K562 (cell line): Measurements from ENCODE around the gene PPARD. TPM values are rescaled to one million over a fixed set of nuclear protein-coding genes. Genes with fewer than 3 reads are reported as not detected.

Experiments
- ATAC-seq: fragments of 200-7000 bp; cut with Tn5 transposase; 3 replicates; pipeline ENCODE4 v1.9.1; 2020; ENCODE audit warnings: moderate library complexity
- BruUV-seq: library from RNA; stranded (reverse); fragments of 400-500 nt; replicated peaks from 2 replicates; lab custom pipeline; 2021; lab: Mats Ljungman, UMichigan
- CTCF ChIA-PET: fragments of 300-600 bp; formaldehyde crosslinking; extraction: SDS; loops from one replicate; lab custom pipeline; 2021; ENCODE audit warnings: low intra/inter-chr PET ratio; lab: Yijun Ruan, JAX
- POLR2A ChIA-PET: fragments of 300-600, 350-650 bp; sonication (Branson Sonifier 250); formaldehyde crosslinking; extraction: SDS; loops from one replicate; lab custom pipeline; 2021; ENCODE audit warnings: antibody characterized with exemption, inconsistent platforms; lab: Yijun Ruan, JAX
- DNase-seq, 4 experiments: peaks; one replicate each; pipeline versions ENCODE4 v3.0.0 to v3.0.0-alpha.2; 2011 to 2018; ENCODE audit warnings: low spot score in 3 of 4, mixed read lengths in 3 of 4; ENCODE audit errors: extremely low read depth in 1 of 4
- FAIRE-seq: peaks from 2 replicates; lab custom pipeline; 2011; peaks lifted over from hg19 to GRCh38; lab: Jason Lieb, UNC
- H2AFZ ChIP-seq: 2 replicates; pipeline ENCODE4 v1.6.0; 2011; ENCODE audit warnings: low read depth, low read length, control low read depth, inconsistent platforms
- H3K27ac ChIP-seq: fragments of 200-600 bp; 3 replicates; pipeline ENCODE4 v1.8.0; 2011; ENCODE audit warnings: low read depth, mild to moderate bottlenecking, control low read depth, inconsistent platforms, low read length, moderate library complexity, mixed read lengths; ENCODE audit errors: extremely low read depth
- H3K27me3 ChIP-seq, 2 experiments: fragments of 300-600 bp in 1 of 2; 2 replicates in 1 of 2; 3 replicates in 1 of 2; pipeline versions ENCODE4 v1.6.0 to v1.8.0; 2011; ENCODE audit warnings: inconsistent platforms in 2 of 2, low read length in 2 of 2, mild to moderate bottlenecking in 1 of 2, mixed read lengths in 1 of 2, moderate library complexity in 1 of 2; ENCODE audit not compliant: control insufficient read depth in 2 of 2, insufficient read depth in 2 of 2
- H3K36me3 ChIP-seq: fragments of 300-600 bp; 3 replicates; pipeline ENCODE4 v1.8.0; 2011; ENCODE audit warnings: mild to moderate bottlenecking, low read length, inconsistent platforms; ENCODE audit not compliant: control insufficient read depth, insufficient read depth
- H3K4me1 ChIP-seq, 2 experiments: fragments of 200-600 bp in 1 of 2; replicated peaks in 1 of 2; 2 replicates in 1 of 2; 3 replicates in 1 of 2; pipeline versions ENCODE4 v1.5.1 to v1.8.0; 2011; ENCODE audit warnings: inconsistent platforms in 2 of 2, low read length in 2 of 2, mild to moderate bottlenecking in 1 of 2, mixed read lengths in 1 of 2, moderate library complexity in 1 of 2; ENCODE audit not compliant: control insufficient read depth in 2 of 2, insufficient read depth in 2 of 2
- H3K4me2 ChIP-seq: 2 replicates; pipeline ENCODE4 v1.6.1; 2011; ENCODE audit warnings: low read length, control low read depth, inconsistent platforms, mixed read lengths; ENCODE audit not compliant: insufficient read depth
- H3K4me3 ChIP-seq: fragments of 200-600 bp; sonication (generic), shearing (Covaris generic); 2 replicates; pipeline ENCODE4 v1.5.1; 2016; ENCODE audit warnings: control low read depth, inconsistent platforms
- H3K79me2 ChIP-seq: fragments of 200-600 bp; 3 replicates; pipeline ENCODE4 v1.8.0; 2011; ENCODE audit warnings: low read length, inconsistent platforms; ENCODE audit not compliant: control insufficient read depth, insufficient read depth
- H3K9ac ChIP-seq, 2 experiments: 2 replicates each; pipeline versions ENCODE4 v1.6.0 to v1.6.1; 2011; ENCODE audit warnings: low read depth in 2 of 2, low read length in 2 of 2, control low read depth in 1 of 2, inconsistent platforms in 1 of 2, mild to moderate bottlenecking in 1 of 2, mixed read lengths in 1 of 2; ENCODE audit not compliant: insufficient read depth in 1 of 2
- H3K9me1 ChIP-seq: one replicate; pipeline ENCODE4 v1.6.0; 2011; ENCODE audit warnings: inconsistent platforms, mild to moderate bottlenecking, low read length, moderate library complexity; ENCODE audit not compliant: control insufficient read depth, insufficient read depth
- H3K9me3 ChIP-seq: replicated peaks from 2 replicates; pipeline ENCODE4 v1.5.1; 2011; ENCODE audit warnings: low read depth, low read length, inconsistent platforms; ENCODE audit not compliant: control insufficient read depth, insufficient read depth
- H4K20me1 ChIP-seq: replicated peaks from 2 replicates; pipeline ENCODE4 v1.6.1; 2011; ENCODE audit warnings: low read length, inconsistent platforms, mixed read lengths; ENCODE audit not compliant: control insufficient read depth, insufficient read depth
- ATF1 ChIP-seq, 2 experiments: fragments of 450-650 bp in 1 of 2; IDR thresholded peaks; 2 replicates each; pipeline ENCODE4 v1.6.1; 2016; ENCODE audit warnings: missing compliant biosample characterization in 1 of 2, missing genetic modification characterization in 1 of 2
- FOXK1 ChIP-seq: sonication (generic); formaldehyde crosslinking; IDR thresholded peaks from 2 replicates; pipeline ENCODE4 v1.8.0; 2022; ENCODE audit warnings: missing genetic modification reagents, mild to moderate bottlenecking, borderline replicate concordance
- FOXM1 ChIP-seq, 2 experiments: fragments of 450-650 bp in 1 of 2; sonication (generic) in 1 of 2; formaldehyde crosslinking in 1 of 2; IDR thresholded peaks; 2 replicates each; pipeline versions ENCODE4 v1.6.1 to v1.9.0; 2017 to 2022; ENCODE audit warnings: low read depth in 2 of 2, mild to moderate bottlenecking in 2 of 2, missing genetic modification reagents in 1 of 2, moderate library complexity in 1 of 2
- GABPB1 ChIP-seq: sonication (generic); formaldehyde crosslinking; IDR thresholded peaks from 2 replicates; pipeline ENCODE4 v1.8.0; 2022; ENCODE audit warnings: mild to moderate bottlenecking, missing genetic modification reagents
- ILK ChIP-seq: fragments of 450-650 bp; IDR thresholded peaks from 2 replicates; pipeline ENCODE4 v1.6.1; 2016; ENCODE audit warnings: missing genetic modification characterization, low read depth, mild to moderate bottlenecking, missing compliant biosample characterization, moderate library complexity, borderline replicate concordance
- LARP7 ChIP-seq: fragments of 450-650 bp; IDR thresholded peaks from 2 replicates; pipeline ENCODE4 v1.6.1; 2016
- MAX ChIP-seq: sonication (generic); formaldehyde crosslinking; IDR thresholded peaks from 2 replicates; pipeline ENCODE4 v1.9.0; 2022; ENCODE audit warnings: mild to moderate bottlenecking, missing genetic modification reagents
- NUFIP1 ChIP-seq: fragments of 450-650 bp; IDR thresholded peaks from 2 replicates; pipeline ENCODE4 v1.6.1; 2018; ENCODE audit not compliant: partially characterized antibody
- SMARCB1 ChIP-seq: IDR thresholded peaks from 2 replicates; pipeline ENCODE4 v1.6.1; 2011; ENCODE audit warnings: improper control_type of control experiment, low read depth; ENCODE audit not compliant: insufficient read length
- WGBS: fragments of 100-300 bp; shearing (Covaris generic); methylation state at CpG from one replicate; pipeline ENCODE4 v1.1.6; 2016; ENCODE audit warnings: low coverage, mixed read lengths; ENCODE audit not compliant: insufficient coverage; ENCODE audit errors: missing lambda C conversion rate; 5-methylcytosine and 5-hydroxymethylcytosine counted together
- in situ Hi-C: fragments of 300-500 bp; cut with MboI; formaldehyde crosslinking; loops from 4 replicates; pipeline ENCODE4 v1.15.0; 2018; ENCODE audit warnings: inconsistent platforms, mixed read lengths
- intact Hi-C: fragments of 100-400 bp; cut with micrococcal nuclease; formaldehyde crosslinking; loops from 2 replicates; pipeline ENCODE4 v1.14.2; 2022
- polyA plus RNA-seq, 8 experiments: library from polyadenylated mRNA; depleted of rRNA in 4 of 8; stranded (reverse) in 5 of 8; unstranded in 3 of 8; fragments of >200 nt; fragmentation: Nextera tagmentation in 2 of 8; fragmentation: Illumina TruSeq in 1 of 8; extraction: Ambion mirVana in 2 of 8; extraction: Trizol in 1 of 8; gene quantifications; 2 replicates each; pipeline versions ENCODE4 v1.2.1 to v1.2.3, GENCODE V29; 2011 to 2014; ENCODE audit warnings: inconsistent platforms in 1 of 8, missing spikeins in 1 of 8
- total RNA-seq, 7 experiments: library from RNA; depleted of rRNA in 6 of 7; stranded (reverse); fragments of >200 nt in 6 of 7; fragmentation: Illumina TruSeq in 2 of 7; extraction: Trizol in 2 of 7; gene quantifications; 2 replicates each; pipeline versions ENCODE4 v1.2.1 to v1.2.3, GENCODE V29; 2011 to 2021; ENCODE audit warnings: low replicate concordance in 1 of 7
- TF ChIP-seq, protein P1 (sequence below): fragments of 250-450 bp; sonication (Bioruptor Pico); IDR thresholded peaks from 2 replicates; pipeline ENCODE4 v1.8.0; 2021; ENCODE audit warnings: moderate library complexity, mild to moderate bottlenecking, inconsistent platforms

PPARD gene
- total and polyA plus RNA-seq, 9 of the 15 experiments (the other 6 are each of a cell fraction or from before 2014, with no cell fraction given): 0.14 to 13.2 (median 3.8) TPM

- TF ChIP-seq MAX (peak; percentile 19; the same call in 1 of the 2 replicates), FOXK1 (CRISPR knock-in tag) (no peak)
- no peak for FAIRE-seq
- Histone ChIP-seq H2AFZ (no peak overlapping the region), H3K9me3 (no peaks in the 10 kb centered on the region), H3K79me2 (no peaks in the 10 kb centered on the region), H3K4me3 (no peak overlapping the region), H3K4me1 (peaks cover 0 to 14% of the 10 kb centered on the region in 2 experiments; a peak in 1 of 5 replicates), H3K9me1 (no peaks in the 10 kb centered on the region), H3K9ac (no peak overlapping the region), H3K27ac (no peak overlapping the region), H4K20me1 (no peaks in the 10 kb centered on the region), H3K4me2 (no peak overlapping the region), H3K27me3 (no peaks in the 10 kb centered on the region), H3K36me3 (peaks cover 31% of the 10 kb centered on the region; the same call in 2 of the 3 replicates)
- intact Hi-C loops (no loop called here), in situ Hi-C loops (no loop called here)
- 84% methylated on average over 20 of the region's 20 CpGs for WGBS
- ChIA-PET CTCF (interaction anchor here (0.7 kb wide), 1 partner anchor 258 kb away, joined by 3 read pairs; no protein-coding TSS in a partner anchor), POLR2A (interaction anchor here (0.6 to 1.1 kb wide), 3 partner anchors 10 to 60 kb away, joined by 3 to 9 read pairs (median 4); partner anchors contain the start of gene ZNF76)
- no TSS peak for BruUV-seq
- no peak for DNase-seq
- ATAC-seq: no peak
Observed at GRCh38 chr6:35319346-35320030, 22.9 kb upstream of the PPARD start.

DNA sequence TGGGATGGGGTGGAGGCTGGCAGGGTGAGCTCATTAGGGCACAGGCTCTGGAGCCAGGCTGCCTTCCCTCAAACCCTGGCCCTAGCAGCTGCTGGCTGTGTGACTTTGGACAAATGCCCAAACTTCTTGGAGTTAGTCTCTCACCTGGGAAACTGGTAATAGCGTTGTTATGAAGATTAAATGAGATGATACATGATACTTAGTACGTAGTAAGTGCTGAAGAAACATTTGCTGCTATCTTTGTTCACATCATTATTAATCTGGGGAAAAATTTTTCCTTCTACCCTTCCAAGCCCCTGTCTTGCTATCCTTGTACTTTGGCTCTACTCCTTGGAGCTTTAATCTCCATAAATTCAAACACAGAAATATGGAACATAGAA, 22.3 kb upstream of the PPARD start:
- no peak for FAIRE-seq
- TF ChIP-seq GABPB1 (CRISPR knock-in tag) (no peak), SMARCB1 (no peak), NUFIP1 (no peak), ILK (tag) (no peak), ATF1 (CRISPR knock-in tag; IDR thresholded peaks at IDR 0.05) (no peak), ATF1 (tag; IDR thresholded peaks at IDR 0.05) (no peak), FOXM1 (IDR thresholded peaks at IDR 0.05; ENCODE audit: low read depth) (no peak), FOXM1 (CRISPR knock-in tag; IDR thresholded peaks at IDR 0.05; ENCODE audit: low read depth) (no peak), LARP7 (no peak)
- TF ChIP-seq, protein P1, sequence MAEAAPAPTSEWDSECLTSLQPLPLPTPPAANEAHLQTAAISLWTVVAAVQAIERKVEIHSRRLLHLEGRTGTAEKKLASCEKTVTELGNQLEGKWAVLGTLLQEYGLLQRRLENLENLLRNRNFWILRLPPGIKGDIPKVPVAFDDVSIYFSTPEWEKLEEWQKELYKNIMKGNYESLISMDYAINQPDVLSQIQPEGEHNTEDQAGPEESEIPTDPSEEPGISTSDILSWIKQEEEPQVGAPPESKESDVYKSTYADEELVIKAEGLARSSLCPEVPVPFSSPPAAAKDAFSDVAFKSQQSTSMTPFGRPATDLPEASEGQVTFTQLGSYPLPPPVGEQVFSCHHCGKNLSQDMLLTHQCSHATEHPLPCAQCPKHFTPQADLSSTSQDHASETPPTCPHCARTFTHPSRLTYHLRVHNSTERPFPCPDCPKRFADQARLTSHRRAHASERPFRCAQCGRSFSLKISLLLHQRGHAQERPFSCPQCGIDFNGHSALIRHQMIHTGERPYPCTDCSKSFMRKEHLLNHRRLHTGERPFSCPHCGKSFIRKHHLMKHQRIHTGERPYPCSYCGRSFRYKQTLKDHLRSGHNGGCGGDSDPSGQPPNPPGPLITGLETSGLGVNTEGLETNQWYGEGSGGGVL (CRISPR knock-in tag): no peak
- TF ChIP-seq, all 486 proteins: peak for 0

More for the DNA sequence above, 22.3 kb upstream of the PPARD start:
- H3K4me2 ChIP-seq: no peak overlapping the region
- no peak overlapping the region for H3K9ac ChIP-seq
- H3K27me3 ChIP-seq: no peaks in the 10 kb centered on the region
- H3K79me2 ChIP-seq: no peaks in the 10 kb centered on the region
- intact Hi-C loops: no loop called here
- no peaks in the 10 kb centered on the region for H3K9me1 ChIP-seq
- CTCF ChIA-PET: no interaction called here
- H3K36me3 ChIP-seq: peaks cover 31% of the 10 kb centered on the region; the same call in 2 of the 3 replicates
- H3K4me3 ChIP-seq: no peak overlapping the region
- ATAC-seq: no peak
- no peaks in the 10 kb centered on the region for H4K20me1 ChIP-seq
- H3K9me3 ChIP-seq: no peaks in the 10 kb centered on the region
- no TSS peak for BruUV-seq
- peaks cover 0 to 14% of the 10 kb centered on the region in 2 experiments; a peak in 1 of 5 replicates for H3K4me1 ChIP-seq
- H3K27ac ChIP-seq: no peak overlapping the region
- in situ Hi-C loops: no loop called here
- DNase-seq: no peak
- WGBS: 69% methylated on average over 2 of the region's 2 CpGs
- POLR2A ChIA-PET: interaction anchor here (0.6 to 1.1 kb wide), 3 partner anchors 10 to 61 kb away, joined by 3 to 9 read pairs (median 4); partner anchors contain the start of gene ZNF76
- no peak overlapping the region for H2AFZ ChIP-seq
